SK-N-SH (cell line): Measurements from ENCODE around the gene MAMDC4.
"Not testable (repeated sequence)": the region's sequence is repeated elsewhere in the genome, so short reads cannot be mapped to it uniquely, and the experiment has no call there.

Experiments used
- CTCF ChIP-seq: fragments of 200-600 bp; sonication (generic); IDR thresholded peaks from 2 replicates; pipeline ENCODE4 v1.6.1; 2017; ENCODE audit warnings: antibody characterized with exemption, mild to moderate bottlenecking, moderate library complexity
- ELF1 ChIP-seq: IDR thresholded peaks from 2 replicates; pipeline ENCODE4 v1.4.0; 2012
- EP300 ChIP-seq, 2 experiments: IDR thresholded peaks; 2 replicates each; pipeline versions ENCODE4 v1.4.0 to v1.6.1; 2012; ENCODE audit warnings: borderline replicate concordance in 1 of 2, low read depth in 1 of 2, low read length in 1 of 2
- FOXM1 ChIP-seq: IDR thresholded peaks from 2 replicates; pipeline ENCODE4 v1.4.0; 2012; ENCODE audit warnings: low read depth, mild to moderate bottlenecking
- GABPA ChIP-seq: IDR thresholded peaks from 2 replicates; pipeline ENCODE4 v1.4.0; 2012; ENCODE audit warnings: low read depth, mild to moderate bottlenecking
- JUND ChIP-seq: IDR thresholded peaks from 2 replicates; pipeline ENCODE4 v1.4.0; 2012
- PBX3 ChIP-seq: IDR thresholded peaks from 2 replicates; pipeline ENCODE4; 2012
- POLR2AphosphoS5 ChIP-seq: IDR thresholded peaks from 2 replicates; pipeline ENCODE4 v1.6.1; 2012; ENCODE audit warnings: low read depth, low read length
- RAD21 ChIP-seq: IDR thresholded peaks from 2 replicates; pipeline ENCODE4 v1.6.1; 2012; ENCODE audit warnings: mild to moderate bottlenecking, low read length
- RCOR1 ChIP-seq: fragments of 150-350 bp; IDR thresholded peaks from 2 replicates; pipeline ENCODE4 v1.6.1; 2017; ENCODE audit warnings: antibody characterized with exemption, low read length
- REST ChIP-seq: IDR thresholded peaks from 2 replicates; pipeline ENCODE4 v1.6.1; 2012; ENCODE audit warnings: mild to moderate bottlenecking, low read depth, low read length, moderate library complexity
- TEAD4 ChIP-seq: IDR thresholded peaks from 2 replicates; pipeline ENCODE4 v1.4.0; 2012; ENCODE audit warnings: mild to moderate bottlenecking, borderline replicate concordance; ENCODE audit not compliant: insufficient read depth
- ZBTB33 ChIP-seq: IDR thresholded peaks from 2 replicates; pipeline ENCODE4 v1.4.0; 2012; ENCODE audit warnings: low read depth, borderline replicate concordance

- TF ChIP-seq CTCF (peak; percentile 79), ELF1 (peak; percentile 41; the same call in 1 of the 2 replicates), RAD21 (peak; percentile 43), PBX3 (peak; percentile 18; the same call in 1 of the 2 replicates), POLR2AphosphoS5 (peak; percentile 68)
- TF ChIP-seq RCOR1; GABPA; ZBTB33; EP300 (IDR thresholded peaks at IDR 0.05; ENCODE audit: borderline replicate concordance in 1 of 2, low read depth in 1 of 2, low read length in 1 of 2); TEAD4; JUND; REST; FOXM1: not testable (repeated sequence)
Observed at GRCh38 chr9:136842380-136842948, 9.7 kb upstream of the MAMDC4 start, which contains the start of gene AJM1.
